ENCODE data around the gene SLC26A5.

DNA sequence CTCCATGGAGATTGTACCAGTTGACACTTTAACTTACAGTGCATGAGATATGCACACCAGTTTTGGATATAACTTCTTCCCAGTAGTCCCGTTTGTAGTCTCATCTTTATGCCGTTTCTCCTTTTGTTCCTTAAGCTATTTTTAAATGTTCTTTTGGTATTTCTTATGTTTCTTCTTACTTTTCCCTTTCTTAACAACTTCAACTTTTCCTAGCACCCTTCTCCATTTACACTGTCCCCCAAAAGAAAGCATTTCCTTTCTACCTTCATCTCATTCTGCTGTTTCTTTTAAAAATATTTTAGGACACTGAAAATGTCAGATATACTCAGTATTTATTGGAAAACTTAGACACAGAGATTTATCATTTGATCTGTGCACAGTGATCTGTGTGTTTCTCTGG lies 97.0 kb downstream of the SLC26A5 start:
- TF ChIP-seq, protein P1, sequence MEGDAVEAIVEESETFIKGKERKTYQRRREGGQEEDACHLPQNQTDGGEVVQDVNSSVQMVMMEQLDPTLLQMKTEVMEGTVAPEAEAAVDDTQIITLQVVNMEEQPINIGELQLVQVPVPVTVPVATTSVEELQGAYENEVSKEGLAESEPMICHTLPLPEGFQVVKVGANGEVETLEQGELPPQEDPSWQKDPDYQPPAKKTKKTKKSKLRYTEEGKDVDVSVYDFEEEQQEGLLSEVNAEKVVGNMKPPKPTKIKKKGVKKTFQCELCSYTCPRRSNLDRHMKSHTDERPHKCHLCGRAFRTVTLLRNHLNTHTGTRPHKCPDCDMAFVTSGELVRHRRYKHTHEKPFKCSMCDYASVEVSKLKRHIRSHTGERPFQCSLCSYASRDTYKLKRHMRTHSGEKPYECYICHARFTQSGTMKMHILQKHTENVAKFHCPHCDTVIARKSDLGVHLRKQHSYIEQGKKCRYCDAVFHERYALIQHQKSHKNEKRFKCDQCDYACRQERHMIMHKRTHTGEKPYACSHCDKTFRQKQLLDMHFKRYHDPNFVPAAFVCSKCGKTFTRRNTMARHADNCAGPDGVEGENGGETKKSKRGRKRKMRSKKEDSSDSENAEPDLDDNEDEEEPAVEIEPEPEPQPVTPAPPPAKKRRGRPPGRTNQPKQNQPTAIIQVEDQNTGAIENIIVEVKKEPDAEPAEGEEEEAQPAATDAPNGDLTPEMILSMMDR (IDR thresholded peaks at IDR 0.05), result no peak
- no peak for TF ChIP-seq POLR2A (IDR thresholded peaks at IDR 0.05)
- no peak for TF ChIP-seq POLR2AphosphoS5 (IDR thresholded peaks at IDR 0.05)

Measured in sigmoid colon (tissue), 4 donors.